Smooth muscle cell (in vitro differentiated cells): ENCODE measurements around the gene MEIS2. TPM values are rescaled to one million over a fixed set of nuclear protein-coding genes. Genes with fewer than 3 reads are reported as not detected.

Source experiments
- DNase-seq: peaks from one replicate; lab custom pipeline; 2025; ENCODE audit not compliant: unreplicated experiment; lab: John Stamatoyannopoulos, UW
- H2AFZ ChIP-seq: fragments of 200-600 bp; sonication (generic); 2 replicates; pipeline ENCODE4 v1.6.0; 2016; ENCODE audit warnings: antibody characterized with exemption, low read depth, mild to moderate bottlenecking
- H3F3A ChIP-seq: fragments of 200-600 bp; sonication (generic); 2 replicates; pipeline ENCODE4 v1.6.0; 2017; ENCODE audit warnings: antibody characterized with exemption, low read depth
- H3K27ac ChIP-seq: fragments of 200-600 bp; sonication (generic); 2 replicates; pipeline ENCODE4 v1.5.1; 2016; ENCODE audit warnings: low read depth, mild to moderate bottlenecking
- H3K27me3 ChIP-seq: fragments of 200-600 bp; sonication (generic); 2 replicates; pipeline ENCODE4 v1.6.1; 2016; ENCODE audit warnings: low read depth, mild to moderate bottlenecking
- H3K36me3 ChIP-seq: fragments of 200-600 bp; sonication (generic); 2 replicates; pipeline ENCODE4 v1.5.1; 2016; ENCODE audit warnings: low read depth
- H3K4me1 ChIP-seq: fragments of 200-600 bp; sonication (generic); 2 replicates; pipeline ENCODE4 v1.5.1; 2016; ENCODE audit warnings: low read depth
- H3K4me2 ChIP-seq: fragments of 200-600 bp; sonication (generic); 2 replicates; pipeline ENCODE4 v1.6.0; 2016; ENCODE audit warnings: mild to moderate bottlenecking
- H3K4me3 ChIP-seq: fragments of 200-600 bp; sonication (generic); 2 replicates; pipeline ENCODE4 v1.5.1; 2016; ENCODE audit warnings: mild to moderate bottlenecking
- H3K79me2 ChIP-seq: fragments of 200-600 bp; sonication (generic); 2 replicates; pipeline ENCODE4 v1.6.0; 2016; ENCODE audit warnings: low read depth, mild to moderate bottlenecking
- H3K9ac ChIP-seq: fragments of 200-600 bp; sonication (generic); 2 replicates; pipeline ENCODE4 v1.6.0; 2016; ENCODE audit warnings: low read depth
- H3K9me3 ChIP-seq: fragments of 200-600 bp; sonication (generic); replicated peaks from 2 replicates; pipeline ENCODE4 v1.5.1; 2016; ENCODE audit warnings: low read depth
- H4K20me1 ChIP-seq: fragments of 200-600 bp; sonication (generic); 2 replicates; pipeline ENCODE4 v1.6.0; 2016; ENCODE audit warnings: low read depth
- WGBS: methylation state at CpG from one replicate; pipeline ENCODE4 v1.1.7; 2016; ENCODE audit warnings: low lambda C conversion rate; 5-methylcytosine and 5-hydroxymethylcytosine counted together
- polyA plus RNA-seq: library from polyadenylated mRNA; unstranded; fragments of >200 nt; fragmentation: Nextera tagmentation; extraction: Ambion mirVana; gene quantifications from 2 replicates; pipeline ENCODE4 v1.2.1, GENCODE V29; 2016
- total RNA-seq: library from RNA; depleted of rRNA; stranded (reverse); fragments of >200 nt; gene quantifications from 2 replicates; pipeline ENCODE4 v1.2.3, GENCODE V29; 2014
- TF ChIP-seq, protein P1 (sequence below): fragments of 200-600 bp; sonication (generic); IDR thresholded peaks from 2 replicates; pipeline ENCODE4 v1.5.1; 2017; ENCODE audit warnings: borderline replicate concordance, mild to moderate bottlenecking, antibody characterized with exemption; ENCODE audit not compliant: insufficient read depth, poor library complexity, severe bottlenecking

The MEIS2 gene
- total and polyA plus RNA-seq, 2 experiments from 2014 or later = 13.0 to 33.4 TPM

DNA sequence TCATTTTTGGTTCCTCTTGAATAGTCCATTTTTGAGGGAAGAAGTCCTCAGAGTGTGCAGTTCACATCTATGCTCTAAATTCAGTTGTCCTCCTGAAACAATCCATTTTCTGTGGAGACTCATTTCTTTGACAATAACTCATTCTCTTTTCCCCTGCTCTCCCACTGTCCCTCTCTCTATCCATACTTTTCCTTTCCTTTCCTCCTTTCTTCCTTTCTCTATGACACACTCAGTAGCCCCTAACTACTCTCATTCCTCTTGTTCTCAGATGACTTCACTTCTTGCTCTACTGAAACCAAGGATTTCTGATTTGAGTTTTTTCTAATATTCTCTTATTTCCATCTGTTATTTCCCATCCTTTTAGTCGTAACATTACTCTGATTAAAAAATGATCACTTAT, 16.7 kb upstream of the MEIS2 start:
- Histone ChIP-seq H2AFZ (no peak overlapping the region), H3K36me3 (no peaks in the 10 kb centered on the region), H3K4me1 (no peaks in the 10 kb centered on the region), H3K4me3 (no peak overlapping the region), H3K79me2 (no peaks in the 10 kb centered on the region), H3K9ac (no peak overlapping the region), H3K9me3 (no peaks in the 10 kb centered on the region), H4K20me1 (no peaks in the 10 kb centered on the region), H3F3A (peaks cover 4% of the 10 kb centered on the region), H3K4me2 (no peak overlapping the region), H3K27ac (no peak overlapping the region), H3K27me3 (no peaks in the 10 kb centered on the region)
- WGBS = 95% methylated on average over 1 of the region's 1 CpG
- TF ChIP-seq, protein P1, sequence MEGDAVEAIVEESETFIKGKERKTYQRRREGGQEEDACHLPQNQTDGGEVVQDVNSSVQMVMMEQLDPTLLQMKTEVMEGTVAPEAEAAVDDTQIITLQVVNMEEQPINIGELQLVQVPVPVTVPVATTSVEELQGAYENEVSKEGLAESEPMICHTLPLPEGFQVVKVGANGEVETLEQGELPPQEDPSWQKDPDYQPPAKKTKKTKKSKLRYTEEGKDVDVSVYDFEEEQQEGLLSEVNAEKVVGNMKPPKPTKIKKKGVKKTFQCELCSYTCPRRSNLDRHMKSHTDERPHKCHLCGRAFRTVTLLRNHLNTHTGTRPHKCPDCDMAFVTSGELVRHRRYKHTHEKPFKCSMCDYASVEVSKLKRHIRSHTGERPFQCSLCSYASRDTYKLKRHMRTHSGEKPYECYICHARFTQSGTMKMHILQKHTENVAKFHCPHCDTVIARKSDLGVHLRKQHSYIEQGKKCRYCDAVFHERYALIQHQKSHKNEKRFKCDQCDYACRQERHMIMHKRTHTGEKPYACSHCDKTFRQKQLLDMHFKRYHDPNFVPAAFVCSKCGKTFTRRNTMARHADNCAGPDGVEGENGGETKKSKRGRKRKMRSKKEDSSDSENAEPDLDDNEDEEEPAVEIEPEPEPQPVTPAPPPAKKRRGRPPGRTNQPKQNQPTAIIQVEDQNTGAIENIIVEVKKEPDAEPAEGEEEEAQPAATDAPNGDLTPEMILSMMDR = no peak
- DNase-seq = no peak

DNA sequence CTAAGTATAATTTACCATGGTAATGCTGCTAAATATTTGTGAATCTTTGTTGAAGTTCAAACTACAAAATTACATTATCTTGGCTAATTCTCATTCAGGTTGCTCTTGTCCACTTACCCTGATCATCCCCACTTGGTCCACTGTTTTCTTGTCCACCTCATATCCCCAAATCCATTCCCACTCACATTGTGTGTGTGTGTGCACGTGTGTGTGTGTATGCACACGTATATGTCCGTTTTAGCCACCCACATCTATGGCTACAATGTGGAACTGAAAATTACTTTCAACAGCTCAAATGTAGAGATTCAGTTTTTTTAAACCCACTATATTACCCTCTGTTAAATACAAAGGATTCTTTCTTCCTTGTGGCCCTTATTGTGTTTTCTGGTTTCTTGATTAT, 15.2 kb upstream of the MEIS2 start:
- 98% methylated on average over 3 of the region's 3 CpGs for WGBS
- TF ChIP-seq, protein P1 = no peak
- no peaks in the 10 kb centered on the region for H4K20me1 ChIP-seq

DNA sequence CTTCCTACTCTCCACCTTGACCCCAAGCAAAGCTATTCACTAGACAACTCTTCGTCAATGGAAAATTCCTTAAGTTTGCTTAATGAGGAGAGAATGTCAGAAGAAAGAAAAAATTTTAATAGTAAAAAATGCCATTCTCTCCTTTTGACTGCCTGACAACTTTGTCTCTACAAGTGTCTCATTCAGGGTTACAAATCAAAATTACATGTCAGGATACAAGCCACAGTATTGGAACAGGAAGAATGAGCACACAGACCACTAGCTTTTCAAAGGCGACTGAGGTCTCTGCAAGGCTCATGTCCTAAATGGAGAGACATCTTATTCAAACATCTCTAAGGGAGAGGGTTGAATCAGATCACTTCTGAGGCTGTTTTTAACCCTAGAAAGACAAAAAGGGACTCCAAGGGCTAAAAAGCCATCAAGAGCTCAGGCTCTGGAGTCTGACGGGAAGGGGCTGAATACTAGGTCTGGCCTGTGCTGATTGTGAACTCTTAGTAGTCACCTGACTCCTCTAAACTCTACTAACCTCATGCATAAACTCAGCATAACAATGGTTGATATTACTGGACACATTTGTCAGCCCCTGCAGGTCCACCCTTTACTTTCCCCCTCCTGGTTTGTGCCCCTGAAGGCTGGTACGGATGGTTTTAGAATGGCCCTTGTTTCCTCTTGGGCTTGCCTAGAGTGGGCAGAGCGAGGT, 12.8 kb upstream of the MEIS2 start:
- Histone ChIP-seq H3K36me3 (no peaks in the 10 kb centered on the region), H3K4me2 (no peak overlapping the region), H3K4me3 (no peak overlapping the region), H3K27me3 (peaks cover 18% of the 10 kb centered on the region), H3K79me2 (no peaks in the 10 kb centered on the region), H3K9ac (no peak overlapping the region), H3K9me3 (no peaks in the 10 kb centered on the region), H3K27ac (no peak overlapping the region), H3F3A (peaks cover 9% of the 10 kb centered on the region), H4K20me1 (no peaks in the 10 kb centered on the region), H2AFZ (no peak overlapping the region), H3K4me1 (peaks cover 21% of the 10 kb centered on the region)
- WGBS = 79% methylated on average over 5 of the region's 5 CpGs
- no peak for DNase-seq
- TF ChIP-seq, protein P1 = no peak

More for the DNA sequence above, 15.2 kb upstream of the MEIS2 start:
- Histone ChIP-seq H3K4me3 (no peak overlapping the region), H2AFZ (no peak overlapping the region), H3K27ac (no peak overlapping the region), H3K4me1 (peaks cover 4% of the 10 kb centered on the region), H3F3A (peaks cover 4% of the 10 kb centered on the region), H3K4me2 (no peak overlapping the region), H3K9ac (no peak overlapping the region), H3K9me3 (no peaks in the 10 kb centered on the region), H3K79me2 (no peaks in the 10 kb centered on the region), H3K36me3 (no peaks in the 10 kb centered on the region), H3K27me3 (no peaks in the 10 kb centered on the region)
- DNase-seq = no peak

DNA sequence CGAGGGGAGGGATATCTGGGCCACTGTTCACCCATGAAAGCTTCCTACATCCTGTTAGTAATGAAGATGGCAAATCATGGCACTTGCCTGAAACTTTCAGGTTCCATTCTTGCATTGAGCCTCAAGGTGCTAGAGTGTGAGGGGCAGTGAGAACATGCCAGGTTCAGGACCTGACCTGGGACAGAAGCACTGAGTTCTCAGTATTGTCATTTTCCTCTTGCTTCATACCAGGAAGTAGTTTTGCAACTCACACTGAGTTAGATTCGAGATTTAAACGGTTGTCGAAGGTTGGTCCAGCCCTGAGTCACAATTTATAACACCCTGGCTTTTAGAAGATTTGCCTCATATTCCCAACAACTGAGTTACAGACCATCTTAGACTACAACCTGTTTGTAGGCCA, 11.8 kb upstream of the MEIS2 start:
- no peak for DNase-seq
- Histone ChIP-seq H3K27me3 (peaks cover 28% of the 10 kb centered on the region), H3K9ac (no peak overlapping the region), H3K79me2 (no peaks in the 10 kb centered on the region), H3K4me2 (no peak overlapping the region), H3K27ac (no peak overlapping the region), H4K20me1 (no peaks in the 10 kb centered on the region), H3F3A (peaks cover 9% of the 10 kb centered on the region), H3K4me1 (peaks cover 26% of the 10 kb centered on the region), H3K4me3 (no peak overlapping the region), H2AFZ (no peak overlapping the region), H3K36me3 (no peaks in the 10 kb centered on the region), H3K9me3 (no peaks in the 10 kb centered on the region)
- TF ChIP-seq, protein P1 = no peak
- WGBS = 32% methylated on average over 4 of the region's 4 CpGs
